Transverse colon (tissue), 4 donors: ENCODE data around the gene GTF2A1L. TPM values are rescaled to one million over a fixed set of nuclear protein-coding genes. Genes with fewer than 3 reads are reported as not detected.

Experiments
- DNase-seq: peaks from one replicate; pipeline ENCODE4 v3.0.0-alpha.2; 2019
- H3K27ac ChIP-seq, 4 donors: fragments of 200-600 bp; sonication (generic); 2 replicates each; pipeline ENCODE4 v1.5.1; 2016 to 2018; ENCODE audit warnings: inconsistent platforms in 4 of 4
- H3K27me3 ChIP-seq: fragments of 200-600 bp; sonication (generic); 2 replicates; pipeline ENCODE4 v1.5.1; 2017; ENCODE audit warnings: inconsistent platforms
- H3K36me3 ChIP-seq, 4 donors: fragments of 200-600 bp; sonication (generic); 2 replicates each; pipeline ENCODE4 v1.5.1; 2017 to 2019; ENCODE audit warnings: inconsistent platforms in 4 of 4
- H3K4me1 ChIP-seq, 4 donors: fragments of 200-600 bp; sonication (generic); 2 replicates each; pipeline ENCODE4 v1.5.1; 2017 to 2020; ENCODE audit warnings: inconsistent platforms in 4 of 4
- H3K4me3 ChIP-seq, 4 donors: fragments of 200-600 bp; sonication (generic); 1 replicate in 1 of 4; 2 replicates in 3 of 4; pipeline versions ENCODE4 v1.5.1 to v1.6.1; 2017 to 2019; ENCODE audit warnings: inconsistent platforms in 4 of 4
- H3K9me3 ChIP-seq, 2 donors: fragments of 200-600 bp; sonication (generic); 2 replicates each; pipeline ENCODE4 v1.5.1; 2017 to 2019; ENCODE audit warnings: inconsistent platforms in 2 of 2
- CTCF ChIP-seq, 5 experiments: fragments of 200-600 bp in 3 of 5; fragments of 450-650 bp in 2 of 5; sonication (generic) in 3 of 5; IDR thresholded peaks; 1 replicate in 2 of 5; 2 replicates in 3 of 5; pipeline ENCODE4 v1.5.1; 2016 to 2017; ENCODE audit warnings: antibody characterized with exemption in 5 of 5, inconsistent platforms in 3 of 5, mild to moderate bottlenecking in 2 of 5, moderate library complexity in 1 of 5
- EP300 ChIP-seq: sonication (generic); formaldehyde crosslinking; IDR thresholded peaks from one replicate; pipeline ENCODE4 v1.6.1; 2017; ENCODE audit warnings: antibody characterized with exemption, low read depth
- POLR2A ChIP-seq: fragments of 450-650 bp; IDR thresholded peaks from one replicate; pipeline ENCODE4 v1.6.1; 2016; ENCODE audit warnings: antibody characterized with exemption, mild to moderate bottlenecking, moderate library complexity
- POLR2AphosphoS5 ChIP-seq, 3 donors: sonication (generic); formaldehyde crosslinking; IDR thresholded peaks; one replicate each; pipeline ENCODE4 v1.6.1; 2016; ENCODE audit warnings: antibody characterized with exemption in 3 of 3
- WGBS, 2 donors: methylation state at CpG; one replicate each; pipeline ENCODE4 v1.1.5; 2018; ENCODE audit warnings: low coverage in 1 of 2; 5-methylcytosine and 5-hydroxymethylcytosine counted together
- in situ Hi-C, 4 donors: fragments of 200-750 bp; cut with MboI; loops; one replicate each; pipeline versions ENCODE4 v1.15.0 to v1.15.1; 2017; ENCODE audit warnings: low sequenced_read_pairs in 3 of 4, low pct_ligation_motif_present in 1 of 4, low pct_unique_long_range_greater_than_20kb in 1 of 4
- intact Hi-C: fragments of 100-400 bp; cut with DNase I; formaldehyde crosslinking; loops from one replicate; pipeline ENCODE4 v1.15.1; 2023; ENCODE audit warnings: low total_unique reads
- total RNA-seq, 4 donors: library from RNA; depleted of rRNA; stranded (reverse); fragments of >200 nt; gene quantifications; one replicate each; pipeline ENCODE4 v1.1.0, GENCODE V29; 2016

GTF2A1L gene
- total RNA-seq, 4 donors from 2014 or later = 1.6 to 15.2 (median 9.2) TPM; not detected in 1

- WGBS, 2 donors = 47 to 74% methylated on average over 6 to 9 of the region's 9 CpGs
- in situ Hi-C loops = no loop called here
- H3K27ac ChIP-seq = no peak overlapping the region
- no peaks in the 10 kb centered on the region for H3K9me3 ChIP-seq
- no peaks in the 10 kb centered on the region for H3K27me3 ChIP-seq
- intact Hi-C loops = no loop called here
- H3K4me1 ChIP-seq = peaks cover 0 to 2% (median 0%) of the 10 kb centered on the region in 4 donors
- H3K36me3 ChIP-seq = no peaks in the 10 kb centered on the region
- TF ChIP-seq EP300 = no peak
- TF ChIP-seq POLR2A = no peak
- TF ChIP-seq POLR2AphosphoS5 (IDR thresholded peaks at IDR 0.05) = no peak
- TF ChIP-seq CTCF (IDR thresholded peaks at IDR 0.05) = no peak
- DNase-seq = no peak
- no peak overlapping the region for H3K4me3 ChIP-seq
Observed at GRCh38 chr2:48574353-48575287, 43.0 kb upstream of the GTF2A1L start.

- no peak overlapping the region for H3K27ac ChIP-seq
- H3K9me3 ChIP-seq = no peaks in the 10 kb centered on the region
- no peak overlapping the region for H3K4me3 ChIP-seq
- H3K36me3 ChIP-seq = no peaks in the 10 kb centered on the region
- H3K27me3 ChIP-seq = no peaks in the 10 kb centered on the region
- intact Hi-C loops = no loop called here
- 74 to 89% methylated on average over 1 to 4 of the region's 4 CpGs for WGBS, 2 donors
- in situ Hi-C loops = no loop called here
- no peak for TF ChIP-seq CTCF (IDR thresholded peaks at IDR 0.05)
- no peak for TF ChIP-seq POLR2A
- no peak for TF ChIP-seq POLR2AphosphoS5 (IDR thresholded peaks at IDR 0.05)
- TF ChIP-seq EP300 = no peak
- no peak for DNase-seq
- H3K4me1 ChIP-seq = peaks cover 0 to 4% (median 3%) of the 10 kb centered on the region in 4 donors
Observed at GRCh38 chr2:48578313-48578712, 39.3 kb upstream of the GTF2A1L start.

- no peaks in the 10 kb centered on the region for H3K27me3 ChIP-seq
- H3K4me1 ChIP-seq = peaks cover 0 to 6% (median 3%) of the 10 kb centered on the region in 4 donors
- no peaks in the 10 kb centered on the region for H3K36me3 ChIP-seq
- in situ Hi-C loops (no loop called here), intact Hi-C loops (no loop called here)
- DNase-seq = no peak
- 75 to 80% methylated on average over 1 to 3 of the region's 3 CpGs for WGBS, 2 donors
- no peak overlapping the region for H3K27ac ChIP-seq
- H3K9me3 ChIP-seq = no peaks in the 10 kb centered on the region
- TF ChIP-seq CTCF (IDR thresholded peaks at IDR 0.05) = no peak
- no peak for TF ChIP-seq POLR2AphosphoS5 (IDR thresholded peaks at IDR 0.05)
- H3K4me3 ChIP-seq = no peak overlapping the region
Observed at GRCh38 chr2:48583961-48584360, 33.7 kb upstream of the GTF2A1L start.

- Histone ChIP-seq H3K9me3 (no peaks in the 10 kb centered on the region), H3K4me3 (no peak overlapping the region), H3K36me3 (no peaks in the 10 kb centered on the region), H3K27me3 (no peaks in the 10 kb centered on the region), H3K27ac (no peak overlapping the region), H3K4me1 (peaks cover 0 to 8% (median 3%) of the 10 kb centered on the region in 4 donors)
- 89 to 100% methylated on average over 1 to 4 of the region's 4 CpGs for WGBS, 2 donors
- TF ChIP-seq EP300 = no peak
- no peak for TF ChIP-seq CTCF (IDR thresholded peaks at IDR 0.05)
- no peak for TF ChIP-seq POLR2AphosphoS5 (IDR thresholded peaks at IDR 0.05)
- TF ChIP-seq POLR2A = no peak
- DNase-seq = no peak
- intact Hi-C loops (no loop called here), in situ Hi-C loops (no loop called here)
Observed at GRCh38 chr2:48584551-48584950, 33.1 kb upstream of the GTF2A1L start.
